GM23338 (cell line): ENCODE data around the gene CSTB. TPM values are rescaled to one million over a fixed set of nuclear protein-coding genes. Genes with fewer than 3 reads are reported as not detected.

Source experiments
- ATAC-seq: fragments of 200-7000 bp; cut with Tn5 transposase; 3 replicates; pipeline ENCODE4 v1.9.1; 2020
- DNase-seq: peaks from one replicate; pipeline ENCODE4 v3.0.0-alpha.2; 2015; ENCODE audit warnings: low spot score
- H2AFZ ChIP-seq: fragments of 200-600 bp; sonication (generic); 2 replicates; pipeline ENCODE4 v1.8.0; 2016; ENCODE audit warnings: antibody characterized with exemption, mild to moderate bottlenecking, moderate library complexity
- H3F3A ChIP-seq: fragments of 200-600 bp; sonication (generic); replicated peaks from 2 replicates; pipeline ENCODE4 v1.8.0; 2017; ENCODE audit warnings: antibody characterized with exemption, mixed run types, low read depth
- H3K27ac ChIP-seq: fragments of 200-600 bp; sonication (generic); 2 replicates; pipeline ENCODE4 v1.6.1; 2016; ENCODE audit warnings: low read depth
- H3K27me3 ChIP-seq: fragments of 200-600 bp; sonication (generic); 2 replicates; pipeline ENCODE4 v1.8.0; 2016; ENCODE audit warnings: mild to moderate bottlenecking, mixed run types, moderate library complexity; ENCODE audit not compliant: insufficient read depth
- H3K36me3 ChIP-seq: fragments of 200-600 bp; sonication (generic); 2 replicates; pipeline ENCODE4 v1.8.0; 2016; ENCODE audit warnings: mild to moderate bottlenecking; ENCODE audit not compliant: insufficient read depth
- H3K4me1 ChIP-seq: fragments of 200-600 bp; sonication (generic); 2 replicates; pipeline ENCODE4 v1.8.0; 2016; ENCODE audit warnings: mild to moderate bottlenecking, moderate library complexity; ENCODE audit not compliant: insufficient read depth
- H3K4me2 ChIP-seq: fragments of 200-600 bp; sonication (generic); 2 replicates; pipeline ENCODE4 v1.7.1; 2017; ENCODE audit warnings: mixed run types
- H3K4me3 ChIP-seq: fragments of 200-600 bp; sonication (generic); 2 replicates; pipeline ENCODE4 v1.6.1; 2016; ENCODE audit warnings: mixed run types
- H3K79me2 ChIP-seq: fragments of 200-600 bp; sonication (generic); replicated peaks from 2 replicates; pipeline ENCODE4 v1.8.0; 2017; ENCODE audit warnings: mild to moderate bottlenecking; ENCODE audit not compliant: insufficient read depth
- H3K9me2 ChIP-seq: fragments of 200-600 bp; sonication (generic); 2 replicates; pipeline ENCODE4 v1.8.0; 2017; ENCODE audit not compliant: insufficient read depth
- H4K20me1 ChIP-seq: fragments of 200-600 bp; sonication (generic); replicated peaks from 2 replicates; pipeline ENCODE4 v1.8.0; 2017; ENCODE audit warnings: mild to moderate bottlenecking; ENCODE audit not compliant: insufficient read depth
- H3K27ac Mint-ChIP-seq: 2 replicates; pipeline ENCODE4 v1.8.0; 2020; ENCODE audit warnings: inconsistent platforms, mild to moderate bottlenecking, moderate library complexity, mixed read lengths
- H3K27me3 Mint-ChIP-seq: 3 replicates; pipeline ENCODE4 v1.8.0; 2022; ENCODE audit warnings: low read depth, mild to moderate bottlenecking, moderate library complexity, mixed read lengths, inconsistent platforms; ENCODE audit not compliant: insufficient read depth, poor library complexity
- H3K36me3 Mint-ChIP-seq: 3 replicates; pipeline ENCODE4 v1.8.0; 2021; ENCODE audit warnings: low read depth, mild to moderate bottlenecking, inconsistent platforms, moderate library complexity, mixed read lengths
- H3K4me1 Mint-ChIP-seq: 3 replicates; pipeline ENCODE4 v1.8.0; 2020; ENCODE audit warnings: mild to moderate bottlenecking, inconsistent platforms, mixed read lengths
- H3K4me3 Mint-ChIP-seq: 3 replicates; pipeline ENCODE4 v1.8.0; 2021; ENCODE audit warnings: moderate library complexity, mild to moderate bottlenecking, inconsistent platforms, mixed read lengths
- H3K9me3 Mint-ChIP-seq: 3 replicates; pipeline ENCODE4 v1.8.0; 2020; ENCODE audit warnings: moderate library complexity, mild to moderate bottlenecking, inconsistent platforms, mixed read lengths
- CREB1 ChIP-seq: fragments of 250-450 bp; sonication (Bioruptor Pico); IDR thresholded peaks from 2 replicates; pipeline ENCODE4 v1.5.0; 2020; ENCODE audit warnings: low read depth, mild to moderate bottlenecking, moderate library complexity
- NANOG ChIP-seq: IDR thresholded peaks from 2 replicates; pipeline ENCODE4 v1.6.1; 2016; ENCODE audit warnings: antibody characterized with exemption, borderline replicate concordance
- STAT1 ChIP-seq: IDR thresholded peaks from one replicate; pipeline ENCODE4 v1.6.1; 2016; ENCODE audit warnings: antibody characterized with exemption; ENCODE audit not compliant: unreplicated experiment
- polyA plus RNA-seq: library from polyadenylated mRNA; unstranded; fragments of >200 nt; fragmentation: Nextera tagmentation; extraction: Ambion mirVana; gene quantifications from 2 replicates; pipeline ENCODE4 v1.2.1, GENCODE V29; 2016
- total RNA-seq: library from RNA; depleted of rRNA; stranded (reverse); fragments of >200 nt; shearing (Covaris generic); gene quantifications from 2 replicates; pipeline ENCODE4 v1.2.3, GENCODE V29; 2014
- TF ChIP-seq, protein P1 (sequence below), 2 experiments: fragments of 200-600 bp in 1 of 2; sonication (generic) in 1 of 2; conservative IDR thresholded peaks; 2 replicates each; pipeline versions ENCODE4 v1.5.1 to v1.6.1; 2016 to 2017; ENCODE audit warnings: antibody characterized with exemption in 2 of 2, low read depth in 2 of 2, mild to moderate bottlenecking in 2 of 2, moderate library complexity in 1 of 2
- TF ChIP-seq, protein P2 (sequence below): fragments of 250-450 bp; sonication (Bioruptor Pico); IDR thresholded peaks from 2 replicates; pipeline ENCODE4 v1.5.0; 2020; ENCODE audit warnings: mild to moderate bottlenecking, moderate library complexity

CSTB gene
- total and polyA plus RNA-seq, 2 experiments from 2014 or later, result 10.0 to 142 TPM

DNA sequence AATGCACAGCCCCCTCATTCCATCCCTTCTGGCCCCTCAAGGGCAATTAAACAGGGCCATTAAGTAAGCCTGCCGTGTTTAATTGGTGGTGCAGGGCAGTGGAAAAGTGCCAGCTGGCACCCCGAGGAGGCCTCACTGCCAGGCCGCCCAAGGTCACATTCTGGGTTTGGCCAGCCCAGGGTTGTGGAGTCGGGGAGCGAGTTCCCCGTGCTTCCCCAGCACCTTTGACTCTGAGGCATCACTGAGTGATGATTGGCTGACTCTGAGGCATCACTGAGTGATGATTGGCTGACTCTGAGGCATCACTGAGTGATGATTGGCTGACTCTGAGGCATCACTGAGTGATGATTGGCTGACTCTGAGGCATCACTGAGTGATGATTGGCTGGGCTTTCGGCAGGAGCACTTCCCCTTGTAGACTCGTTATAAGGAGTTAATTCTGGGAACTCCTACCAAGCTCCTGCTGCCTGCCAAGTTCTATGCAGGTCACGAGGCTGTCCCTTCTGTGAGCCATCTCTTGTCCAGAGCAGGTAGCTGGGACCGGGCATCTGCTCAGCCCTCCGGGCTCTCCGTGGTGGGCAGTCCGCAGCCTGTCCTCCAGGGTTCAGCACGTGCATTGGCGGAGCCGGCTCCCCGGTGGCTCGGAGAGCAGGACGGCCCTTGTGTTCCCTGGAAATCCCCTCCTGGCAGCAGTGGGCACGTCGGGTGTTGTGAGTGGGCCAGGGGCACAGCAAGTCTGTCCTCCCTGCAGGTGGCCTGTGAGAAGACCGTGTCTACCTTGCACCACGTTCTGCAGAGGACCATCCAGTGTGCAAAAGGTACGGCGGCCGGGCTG, 20.9 kb downstream of the CSTB start (continued):
- TF ChIP-seq, protein P1, sequence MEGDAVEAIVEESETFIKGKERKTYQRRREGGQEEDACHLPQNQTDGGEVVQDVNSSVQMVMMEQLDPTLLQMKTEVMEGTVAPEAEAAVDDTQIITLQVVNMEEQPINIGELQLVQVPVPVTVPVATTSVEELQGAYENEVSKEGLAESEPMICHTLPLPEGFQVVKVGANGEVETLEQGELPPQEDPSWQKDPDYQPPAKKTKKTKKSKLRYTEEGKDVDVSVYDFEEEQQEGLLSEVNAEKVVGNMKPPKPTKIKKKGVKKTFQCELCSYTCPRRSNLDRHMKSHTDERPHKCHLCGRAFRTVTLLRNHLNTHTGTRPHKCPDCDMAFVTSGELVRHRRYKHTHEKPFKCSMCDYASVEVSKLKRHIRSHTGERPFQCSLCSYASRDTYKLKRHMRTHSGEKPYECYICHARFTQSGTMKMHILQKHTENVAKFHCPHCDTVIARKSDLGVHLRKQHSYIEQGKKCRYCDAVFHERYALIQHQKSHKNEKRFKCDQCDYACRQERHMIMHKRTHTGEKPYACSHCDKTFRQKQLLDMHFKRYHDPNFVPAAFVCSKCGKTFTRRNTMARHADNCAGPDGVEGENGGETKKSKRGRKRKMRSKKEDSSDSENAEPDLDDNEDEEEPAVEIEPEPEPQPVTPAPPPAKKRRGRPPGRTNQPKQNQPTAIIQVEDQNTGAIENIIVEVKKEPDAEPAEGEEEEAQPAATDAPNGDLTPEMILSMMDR (conservative IDR thresholded peaks at IDR 0.05; ENCODE audit: low read depth in 2 of 2), result no peak
- TF ChIP-seq, protein P2, sequence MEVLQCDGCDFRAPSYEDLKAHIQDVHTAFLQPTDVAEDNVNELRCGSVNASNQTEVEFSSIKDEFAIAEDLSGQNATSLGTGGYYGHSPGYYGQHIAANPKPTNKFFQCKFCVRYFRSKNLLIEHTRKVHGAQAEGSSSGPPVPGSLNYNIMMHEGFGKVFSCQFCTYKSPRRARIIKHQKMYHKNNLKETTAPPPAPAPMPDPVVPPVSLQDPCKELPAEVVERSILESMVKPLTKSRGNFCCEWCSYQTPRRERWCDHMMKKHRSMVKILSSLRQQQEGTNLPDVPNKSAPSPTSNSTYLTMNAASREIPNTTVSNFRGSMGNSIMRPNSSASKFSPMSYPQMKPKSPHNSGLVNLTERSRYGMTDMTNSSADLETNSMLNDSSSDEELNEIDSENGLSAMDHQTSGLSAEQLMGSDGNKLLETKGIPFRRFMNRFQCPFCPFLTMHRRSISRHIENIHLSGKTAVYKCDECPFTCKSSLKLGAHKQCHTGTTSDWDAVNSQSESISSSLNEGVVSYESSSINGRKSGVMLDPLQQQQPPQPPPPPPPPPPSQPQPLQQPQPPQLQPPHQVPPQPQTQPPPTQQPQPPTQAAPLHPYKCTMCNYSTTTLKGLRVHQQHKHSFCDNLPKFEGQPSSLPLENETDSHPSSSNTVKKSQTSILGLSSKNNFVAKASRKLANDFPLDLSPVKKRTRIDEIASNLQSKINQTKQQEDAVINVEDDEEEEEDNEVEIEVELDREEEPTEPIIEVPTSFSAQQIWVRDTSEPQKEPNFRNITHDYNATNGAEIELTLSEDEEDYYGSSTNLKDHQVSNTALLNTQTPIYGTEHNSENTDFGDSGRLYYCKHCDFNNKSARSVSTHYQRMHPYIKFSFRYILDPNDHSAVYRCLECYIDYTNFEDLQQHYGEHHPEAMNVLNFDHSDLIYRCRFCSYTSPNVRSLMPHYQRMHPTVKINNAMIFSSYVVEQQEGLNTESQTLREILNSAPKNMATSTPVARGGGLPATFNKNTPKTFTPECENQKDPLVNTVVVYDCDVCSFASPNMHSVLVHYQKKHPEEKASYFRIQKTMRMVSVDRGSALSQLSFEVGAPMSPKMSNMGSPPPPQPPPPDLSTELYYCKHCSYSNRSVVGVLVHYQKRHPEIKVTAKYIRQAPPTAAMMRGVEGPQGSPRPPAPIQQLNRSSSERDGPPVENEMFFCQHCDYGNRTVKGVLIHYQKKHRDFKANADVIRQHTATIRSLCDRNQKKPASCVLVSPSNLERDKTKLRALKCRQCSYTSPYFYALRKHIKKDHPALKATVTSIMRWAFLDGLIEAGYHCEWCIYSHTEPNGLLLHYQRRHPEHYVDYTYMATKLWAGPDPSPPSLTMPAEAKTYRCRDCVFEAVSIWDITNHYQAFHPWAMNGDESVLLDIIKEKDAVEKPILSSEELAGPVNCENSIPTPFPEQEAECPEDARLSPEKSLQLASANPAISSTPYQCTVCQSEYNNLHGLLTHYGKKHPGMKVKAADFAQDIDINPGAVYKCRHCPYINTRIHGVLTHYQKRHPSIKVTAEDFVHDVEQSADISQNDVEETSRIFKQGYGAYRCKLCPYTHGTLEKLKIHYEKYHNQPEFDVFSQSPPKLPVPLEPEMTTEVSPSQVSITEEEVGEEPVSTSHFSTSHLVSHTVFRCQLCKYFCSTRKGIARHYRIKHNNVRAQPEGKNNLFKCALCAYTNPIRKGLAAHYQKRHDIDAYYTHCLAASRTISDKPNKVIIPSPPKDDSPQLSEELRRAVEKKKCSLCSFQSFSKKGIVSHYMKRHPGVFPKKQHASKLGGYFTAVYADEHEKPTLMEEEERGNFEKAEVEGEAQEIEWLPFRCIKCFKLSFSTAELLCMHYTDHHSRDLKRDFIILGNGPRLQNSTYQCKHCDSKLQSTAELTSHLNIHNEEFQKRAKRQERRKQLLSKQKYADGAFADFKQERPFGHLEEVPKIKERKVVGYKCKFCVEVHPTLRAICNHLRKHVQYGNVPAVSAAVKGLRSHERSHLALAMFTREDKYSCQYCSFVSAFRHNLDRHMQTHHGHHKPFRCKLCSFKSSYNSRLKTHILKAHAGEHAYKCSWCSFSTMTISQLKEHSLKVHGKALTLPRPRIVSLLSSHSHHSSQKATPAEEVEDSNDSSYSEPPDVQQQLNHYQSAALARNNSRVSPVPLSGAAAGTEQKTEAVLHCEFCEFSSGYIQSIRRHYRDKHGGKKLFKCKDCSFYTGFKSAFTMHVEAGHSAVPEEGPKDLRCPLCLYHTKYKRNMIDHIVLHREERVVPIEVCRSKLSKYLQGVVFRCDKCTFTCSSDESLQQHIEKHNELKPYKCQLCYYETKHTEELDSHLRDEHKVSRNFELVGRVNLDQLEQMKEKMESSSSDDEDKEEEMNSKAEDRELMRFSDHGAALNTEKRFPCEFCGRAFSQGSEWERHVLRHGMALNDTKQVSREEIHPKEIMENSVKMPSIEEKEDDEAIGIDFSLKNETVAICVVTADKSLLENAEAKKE (CRISPR knock-in tag), result no peak
- TF ChIP-seq CREB1 (CRISPR knock-in tag), result no peak

DNA sequence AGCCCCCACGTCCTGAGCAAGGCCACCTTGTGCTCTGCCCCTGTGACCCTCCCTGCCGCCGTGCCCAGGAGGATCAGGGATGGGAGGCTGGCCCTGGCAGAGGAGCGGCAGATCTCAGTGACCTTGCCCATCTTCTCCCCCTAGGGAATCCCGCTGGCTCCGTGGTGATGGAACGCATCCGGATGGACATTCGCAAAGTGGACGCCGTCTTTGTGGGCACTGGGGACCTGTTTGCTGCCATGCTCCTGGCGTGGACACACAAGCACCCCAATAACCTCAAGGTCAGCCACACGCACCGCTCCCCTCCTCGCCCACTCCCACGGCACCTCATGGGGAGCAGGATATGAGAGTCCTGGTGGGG, 22.7 kb downstream of the CSTB start:
- Mint-ChIP-seq H3K9me3 (no peaks in the 10 kb centered on the region), H3K36me3 (peaks cover 46% of the 10 kb centered on the region), H3K4me1 (no peaks in the 10 kb centered on the region), H3K4me3 (no peak overlapping the region), H3K27me3 (peaks cover 7% of the 10 kb centered on the region), H3K27ac (no peak overlapping the region)
- no peaks in the 10 kb centered on the region for H4K20me1 ChIP-seq
- no peaks in the 10 kb centered on the region for H3K9me2 ChIP-seq
- DNase-seq, result no peak
- H3K4me2 ChIP-seq, result no peak overlapping the region
- H2AFZ ChIP-seq, result no peak overlapping the region
- H3K79me2 ChIP-seq, result no peaks in the 10 kb centered on the region
- ATAC-seq, result no peak
- no peak overlapping the region for H3K4me3 ChIP-seq
- no peaks in the 10 kb centered on the region for H3K27me3 ChIP-seq
- H3K27ac ChIP-seq, result no peak overlapping the region
- no peaks in the 10 kb centered on the region for H3K36me3 ChIP-seq
- no peaks in the 10 kb centered on the region for H3K4me1 ChIP-seq
- H3F3A ChIP-seq, result no peaks in the 10 kb centered on the region
- TF ChIP-seq, protein P2 (CRISPR knock-in tag), result no peak
- TF ChIP-seq NANOG (no peak), STAT1 (no peak)
